Omental fat pad (tissue), 4 donors: ENCODE results near the gene LRRC49. TPM values are rescaled to one million over a fixed set of nuclear protein-coding genes. Genes with fewer than 3 reads are reported as not detected.

Experiments
- ATAC-seq: fragments of 150-250 bp; one replicate; pipeline ENCODE4 v1.9.1; 2016; ENCODE audit warnings: mild to moderate bottlenecking, moderate library complexity; ENCODE audit not compliant: low FRiP score
- DNase-seq: peaks from one replicate; pipeline ENCODE4 v3.0.0-alpha.2; 2019; ENCODE audit warnings: low spot score
- CTCF ChIP-seq, 3 donors: fragments of 450-650 bp; IDR thresholded peaks; one replicate each; pipeline ENCODE4 v1.5.1; 2016 to 2017; ENCODE audit warnings: antibody characterized with exemption in 3 of 3, mild to moderate bottlenecking in 3 of 3, moderate library complexity in 2 of 3
- total RNA-seq, 4 donors: library from RNA; depleted of rRNA; stranded (reverse); fragments of >200 nt; gene quantifications; one replicate each; pipeline ENCODE4 v1.1.0, GENCODE V29; 2016

Gene LRRC49
- total RNA-seq, 4 donors from 2014 or later, result 2.5 to 7.1 (median 5.0) TPM

- no peak for TF ChIP-seq CTCF (IDR thresholded peaks at IDR 0.05)
- ATAC-seq (no peak), DNase-seq (no peak)
These were observed 190.2 kb downstream of the LRRC49 start for GRCh38 chr15:71082803-71083202.

DNA sequence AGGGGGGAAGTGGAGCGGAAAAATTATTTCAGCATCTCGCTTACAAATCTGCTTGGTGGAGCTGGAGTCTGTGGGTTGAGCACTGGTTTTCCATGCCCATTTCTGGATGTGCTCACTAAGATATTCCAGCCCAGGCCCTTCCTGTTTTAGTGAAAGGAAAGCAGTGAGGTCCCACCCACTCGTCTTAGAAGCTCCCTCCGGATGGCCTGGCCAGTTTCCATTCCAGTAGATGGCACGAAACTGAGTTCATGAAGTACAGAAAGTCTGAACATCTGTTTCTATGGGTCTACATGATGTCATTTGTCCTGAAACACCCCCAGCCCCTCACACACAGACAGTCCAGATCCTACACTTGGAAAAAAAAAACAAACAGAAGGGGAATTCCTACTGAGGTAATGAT is 190.7 kb downstream of the LRRC49 start:
- DNase-seq, result no peak
- no peak for TF ChIP-seq CTCF (IDR thresholded peaks at IDR 0.05)
- ATAC-seq, result no peak

- no peak for ATAC-seq
- TF ChIP-seq CTCF (IDR thresholded peaks at IDR 0.05), result no peak
- DNase-seq, result no peak
These were observed 191.6 kb downstream of the LRRC49 start for GRCh38 chr15:71084264-71084663.

DNA sequence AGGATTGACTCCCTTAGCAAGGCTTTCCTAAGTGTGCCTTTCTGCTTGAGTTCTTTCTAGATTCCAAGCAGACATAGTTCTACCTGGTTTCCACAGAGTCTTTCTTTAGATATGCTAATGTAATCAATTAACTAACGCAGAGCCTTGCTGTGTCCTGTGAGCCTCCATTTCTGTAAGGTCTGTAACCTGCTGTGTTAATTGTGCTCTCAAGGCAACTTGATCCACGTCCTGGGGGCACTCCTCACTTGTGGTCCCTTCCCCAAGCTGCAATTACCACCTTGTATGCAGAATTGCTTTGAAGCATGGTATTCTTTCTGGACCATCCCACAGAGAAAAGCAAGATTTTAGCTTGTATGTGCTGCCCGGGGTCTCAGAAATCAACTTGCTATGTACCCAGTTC is 193.2 kb downstream of the LRRC49 start:
- TF ChIP-seq CTCF (IDR thresholded peaks at IDR 0.05), result no peak
- DNase-seq, result no peak

DNA sequence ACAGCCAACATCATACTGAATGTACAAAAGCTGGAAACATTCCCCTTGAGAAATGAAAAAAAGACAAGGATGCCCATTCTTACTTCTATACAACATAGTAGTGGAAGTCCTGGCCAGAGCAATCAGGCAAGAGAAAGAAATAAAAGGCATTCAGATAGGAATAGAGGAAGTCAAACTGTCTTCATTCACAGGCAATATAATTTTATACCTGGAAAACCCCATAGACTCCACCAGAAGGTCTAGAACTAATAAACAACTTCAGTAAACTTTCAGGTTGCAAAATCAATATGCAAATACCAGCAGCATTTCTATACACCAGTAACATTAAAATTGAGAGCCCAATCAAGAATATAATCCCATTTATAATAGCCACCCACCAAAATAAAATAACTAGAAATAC is 195.5 kb downstream of the LRRC49 start:
- no peak for TF ChIP-seq CTCF (IDR thresholded peaks at IDR 0.05)
- ATAC-seq (no peak), DNase-seq (no peak)

More for the DNA sequence above, 193.2 kb downstream of the LRRC49 start:
- ATAC-seq, result no peak

DNA sequence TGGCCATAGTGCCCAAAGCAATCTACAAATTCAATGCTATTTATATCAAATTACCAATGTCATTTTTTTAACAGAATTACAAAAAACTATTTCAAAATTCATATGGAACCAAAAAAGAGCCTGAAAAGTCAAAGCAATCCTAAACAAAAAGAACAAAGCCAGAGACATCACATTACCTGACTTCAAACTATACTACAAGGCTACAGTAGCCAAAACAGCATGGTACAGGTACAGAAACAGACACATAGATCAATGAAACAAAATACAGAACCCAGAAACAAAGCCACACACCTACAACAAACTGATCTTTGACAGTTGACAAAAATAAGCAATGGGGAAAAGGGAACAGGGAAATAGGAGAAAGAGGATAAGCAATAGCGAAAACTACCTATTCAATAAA is 196.1 kb downstream of the LRRC49 start:
- DNase-seq (no peak), ATAC-seq (no peak)
- TF ChIP-seq CTCF (IDR thresholded peaks at IDR 0.05), result no peak

DNA sequence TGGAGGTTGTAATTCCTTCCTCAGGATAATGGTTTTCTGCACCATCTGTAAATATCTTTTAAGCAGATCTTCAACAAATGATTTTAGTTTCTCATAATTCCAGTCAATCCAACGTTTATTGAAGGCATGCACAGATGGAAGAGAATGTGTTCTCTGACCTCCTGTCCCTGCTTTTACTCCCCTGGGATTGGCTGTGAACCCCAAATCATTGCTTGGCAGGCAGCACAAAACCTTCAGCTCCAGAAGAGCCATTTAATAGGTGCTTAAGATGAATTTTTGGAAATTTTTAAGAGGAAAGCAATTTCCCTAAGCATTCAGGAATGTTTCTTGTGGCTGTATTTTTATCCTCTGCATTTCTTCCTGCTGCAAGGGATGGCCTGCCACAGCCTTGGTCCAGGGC is 197.2 kb downstream of the LRRC49 start:
- TF ChIP-seq CTCF (IDR thresholded peaks at IDR 0.05), result no peak
- ATAC-seq (no peak), DNase-seq (no peak)
